ELF-1 (cell line): ENCODE data around the gene IGF2.
"Not testable (repeated sequence)": the region's sequence is repeated elsewhere in the genome, so short reads cannot be mapped to it uniquely, and the experiment has no call there.

Experiments used
- DNase-seq: peaks from one replicate; pipeline ENCODE4 v3.0.0-alpha.2; 2016; ENCODE audit warnings: low read depth, low spot score

Gene IGF2, protein sequence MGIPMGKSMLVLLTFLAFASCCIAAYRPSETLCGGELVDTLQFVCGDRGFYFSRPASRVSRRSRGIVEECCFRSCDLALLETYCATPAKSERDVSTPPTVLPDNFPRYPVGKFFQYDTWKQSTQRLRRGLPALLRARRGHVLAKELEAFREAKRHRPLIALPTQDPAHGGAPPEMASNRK

DNA sequence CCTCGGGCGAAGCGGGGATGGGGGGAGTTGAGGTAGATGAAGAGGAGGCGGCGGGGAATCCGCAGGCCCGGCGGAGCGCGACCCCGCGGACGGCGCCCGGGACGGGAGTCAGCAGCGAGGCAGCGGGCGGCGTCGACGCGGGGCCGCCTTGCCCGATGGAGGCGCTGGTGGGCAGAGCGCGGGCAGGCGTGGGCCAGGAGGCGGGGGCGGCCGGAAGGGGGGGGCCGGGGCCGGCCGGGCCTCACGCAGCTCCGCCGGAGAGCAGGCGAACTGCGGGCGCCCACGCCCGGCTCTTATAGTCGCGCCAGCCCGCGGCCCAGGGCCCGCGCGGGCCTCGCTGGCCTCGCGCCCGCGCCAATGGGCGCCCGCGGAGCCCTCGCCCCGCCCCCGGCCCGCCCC lies at the start of gene IGF2:
IGF2 (minus strand) TSS at position 267 of the 399 bp plus-strand sequence. CDS start 3,866 bp downstream, outside the sequence.
- no peak for DNase-seq

DNA sequence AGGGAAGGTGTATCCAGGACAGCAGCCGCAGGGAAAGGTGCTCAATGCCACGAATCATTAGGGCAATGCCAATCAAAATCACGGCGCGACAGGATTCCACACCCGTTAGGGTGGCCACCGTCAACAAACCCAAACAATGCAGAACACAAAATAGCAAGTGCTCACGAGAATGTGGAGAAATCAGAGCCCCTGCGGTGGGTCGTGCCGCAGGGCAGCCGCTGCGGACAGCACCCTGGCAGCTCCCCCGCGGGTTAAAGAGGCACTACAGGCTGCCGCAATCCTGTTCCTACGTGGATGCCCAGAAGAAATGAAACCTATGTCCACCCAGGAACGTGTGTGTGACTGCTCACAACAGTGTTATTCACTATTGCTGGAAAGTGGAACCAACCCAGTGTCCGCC lies 49.6 kb upstream of the IGF2 start:
- no peak for DNase-seq

DNA sequence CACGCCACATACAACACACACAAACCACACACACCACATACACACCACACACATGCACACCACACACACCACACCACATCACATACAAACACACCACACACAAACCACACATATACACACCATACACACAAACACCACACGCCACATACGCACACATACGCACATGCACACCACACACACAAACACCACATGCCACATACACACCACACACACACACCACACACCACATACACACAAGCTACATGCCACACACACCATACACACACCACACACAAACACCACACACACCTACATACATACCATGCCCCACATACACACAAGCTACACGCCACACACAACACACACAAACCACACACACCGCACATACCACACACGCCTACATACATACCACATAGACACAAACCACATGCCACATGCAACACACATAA lies 48.1 kb upstream of the IGF2 start:
- DNase-seq = no peak

DNA sequence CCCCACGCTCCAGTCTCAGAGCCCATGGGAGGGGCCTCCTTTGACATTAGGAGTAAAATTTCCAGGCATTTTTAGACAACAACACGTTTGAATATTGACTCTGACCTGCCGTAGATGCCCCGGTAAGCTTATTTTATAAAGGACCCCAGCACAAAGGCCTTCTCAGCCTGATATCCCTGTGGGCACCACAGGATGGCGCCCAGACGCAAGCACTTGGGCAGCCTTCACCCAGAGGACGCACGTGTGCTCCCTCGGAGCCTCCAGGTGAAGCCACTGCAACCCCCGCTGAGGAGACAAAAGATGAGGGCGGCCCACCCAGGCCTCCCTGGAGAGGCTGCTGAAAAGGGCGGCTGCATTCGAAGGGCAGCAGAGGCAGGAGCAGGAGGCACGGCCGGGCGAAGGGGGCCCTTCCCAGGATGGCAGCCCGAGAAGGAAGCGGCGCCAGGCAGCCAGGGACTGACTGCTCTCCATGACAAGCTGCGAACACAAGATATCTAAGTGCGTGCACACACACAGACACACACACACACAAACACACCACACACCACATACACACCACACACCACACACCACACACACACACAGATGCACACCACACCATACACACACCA lies 47.6 kb upstream of the IGF2 start:
- peak; percentile 66 for DNase-seq

DNA sequence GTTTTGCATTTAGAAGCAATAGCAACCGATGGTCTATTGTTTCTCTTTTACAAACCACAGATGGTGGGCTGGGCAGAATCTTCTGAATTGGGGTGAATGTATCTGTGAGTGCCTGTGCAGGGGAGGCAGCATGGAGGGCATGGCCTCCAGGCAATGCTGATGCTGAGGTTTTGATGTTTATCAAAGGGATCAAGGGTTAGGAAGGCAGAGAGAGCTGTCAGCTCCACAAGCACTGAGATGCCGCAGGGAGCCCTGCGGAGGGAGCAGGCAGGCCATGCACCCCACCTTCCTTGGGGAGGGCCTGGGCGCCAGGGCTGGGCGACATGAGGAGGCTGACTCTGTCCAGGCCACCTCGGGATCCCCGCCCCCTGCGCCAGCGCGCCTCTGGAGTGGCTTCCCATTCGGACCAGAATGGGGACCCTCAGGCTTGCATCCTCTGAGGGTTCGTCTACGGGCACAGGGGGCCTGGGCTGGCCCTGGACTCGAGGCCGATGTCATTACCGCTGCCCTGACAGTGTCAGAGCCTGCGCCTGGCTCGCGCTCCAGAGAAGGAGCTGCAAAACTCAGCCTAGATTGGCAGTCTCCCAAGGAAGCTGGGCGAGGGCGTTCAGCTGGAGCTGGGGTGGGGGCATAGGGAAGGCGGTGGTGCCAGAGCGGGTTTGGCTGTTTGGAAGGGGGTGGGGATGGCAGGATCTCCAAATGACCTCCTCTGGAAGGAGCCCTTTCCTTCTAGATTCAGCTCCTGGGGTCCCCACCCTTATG lies 46.3 kb upstream of the IGF2 start:
- DNase-seq = no peak

DNA sequence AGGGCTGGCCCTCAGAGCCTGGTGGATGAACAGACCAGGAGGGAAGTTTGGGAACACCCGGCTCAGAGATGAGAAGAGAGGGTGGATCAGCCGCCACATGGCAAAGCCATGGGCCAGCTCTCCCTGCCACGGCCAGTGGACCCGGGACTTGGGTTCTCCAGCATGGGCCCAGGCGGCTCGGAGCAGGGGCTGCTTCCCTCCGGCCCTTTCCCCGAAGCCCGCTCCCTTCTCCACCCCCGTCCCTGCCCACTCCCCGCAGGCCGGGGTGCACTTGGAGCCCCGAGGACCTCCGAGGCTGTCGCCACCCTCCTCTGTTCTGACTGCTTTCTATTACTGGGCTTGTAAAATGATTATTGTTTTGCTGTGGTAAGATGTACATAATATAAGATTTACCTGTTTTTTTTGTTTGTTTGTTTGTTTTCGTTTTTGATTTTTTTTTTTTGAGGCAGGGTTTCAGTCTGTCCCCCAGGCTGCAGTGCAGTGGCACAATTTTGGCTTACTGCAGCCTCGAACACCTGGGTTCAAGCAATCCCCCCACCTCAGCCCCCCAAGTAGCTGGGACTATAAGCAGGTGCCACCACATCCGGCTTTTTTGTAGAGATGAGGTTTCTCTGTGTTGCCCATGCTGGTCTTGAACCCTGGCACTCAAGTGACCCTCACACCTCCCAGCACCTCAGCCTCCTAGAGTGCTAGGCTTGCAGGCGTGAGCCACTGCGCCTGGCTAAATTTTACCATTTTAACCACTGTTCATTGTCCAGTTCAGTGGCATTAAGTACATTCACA lies 43.7 kb upstream of the IGF2 start:
- no peak for DNase-seq

DNA sequence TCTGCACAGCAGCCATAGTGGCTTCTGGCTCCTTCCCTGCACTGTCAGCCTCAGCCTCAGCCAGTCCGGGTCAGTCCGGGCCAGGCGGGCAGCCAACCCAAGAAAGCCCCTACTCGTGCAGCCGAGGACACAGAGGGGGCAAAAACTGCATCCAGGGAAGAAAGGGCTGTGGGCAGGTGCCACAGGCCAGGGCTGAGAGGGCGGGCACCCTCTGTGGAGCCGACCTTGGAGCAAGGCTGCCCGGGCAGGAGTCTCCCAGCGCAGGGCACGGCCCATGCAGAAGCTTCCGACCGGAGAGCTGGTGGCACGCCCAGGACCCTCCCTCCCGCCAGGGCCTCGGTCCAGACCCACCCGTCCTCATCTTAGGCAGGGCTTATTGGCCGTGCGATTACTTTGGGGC lies 42.9 kb upstream of the IGF2 start:
- DNase-seq = no peak

DNA sequence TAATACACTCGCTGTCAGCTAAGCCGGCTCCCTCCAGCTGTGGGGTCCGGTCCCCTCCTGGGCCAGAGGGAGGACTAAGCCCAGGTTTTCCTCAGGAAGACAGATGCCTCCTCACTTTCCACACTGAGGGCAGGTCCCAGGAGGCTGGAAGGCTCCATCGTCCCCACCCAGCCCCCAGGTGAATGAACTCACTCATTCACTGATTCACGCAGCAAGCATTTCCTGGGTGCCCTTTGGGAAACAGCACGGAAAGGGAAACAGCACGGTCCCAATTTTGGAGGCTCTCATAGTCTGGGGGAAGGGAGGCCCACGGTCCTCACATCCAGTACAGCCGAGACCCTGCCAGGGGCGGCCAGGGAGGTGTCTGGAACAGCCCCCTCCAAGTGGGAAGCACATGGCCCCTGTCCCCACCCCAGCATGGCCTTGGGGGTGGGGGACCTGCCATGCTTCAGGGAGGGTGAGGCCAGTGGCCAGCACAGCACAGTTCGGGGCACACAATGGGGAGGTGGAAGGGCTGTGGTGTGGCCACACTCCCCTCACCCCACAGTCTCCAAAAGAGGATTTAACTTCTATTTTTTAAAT lies 41.7 kb upstream of the IGF2 start:
- no peak for DNase-seq

DNA sequence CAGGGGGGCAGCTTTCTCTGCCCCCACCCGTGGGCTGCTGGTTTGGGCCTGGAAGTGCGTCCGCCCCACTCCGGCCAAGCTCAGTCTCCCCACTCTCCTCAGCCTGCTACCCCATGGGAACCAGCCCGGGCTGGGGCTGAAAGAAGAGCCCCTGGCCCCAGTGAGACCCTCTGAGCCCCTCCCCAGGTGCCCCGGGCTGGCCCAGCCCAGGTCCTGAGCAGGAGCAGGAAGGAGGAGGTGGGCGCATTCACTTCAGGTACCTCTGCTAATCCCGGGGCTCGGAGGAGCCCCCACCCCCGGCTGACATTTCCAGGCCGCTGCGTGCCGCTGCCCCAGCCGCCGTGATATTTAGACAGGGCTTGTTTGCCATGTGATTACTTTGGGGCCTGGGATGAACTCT lies 41.2 kb upstream of the IGF2 start:
- DNase-seq = no peak

DNA sequence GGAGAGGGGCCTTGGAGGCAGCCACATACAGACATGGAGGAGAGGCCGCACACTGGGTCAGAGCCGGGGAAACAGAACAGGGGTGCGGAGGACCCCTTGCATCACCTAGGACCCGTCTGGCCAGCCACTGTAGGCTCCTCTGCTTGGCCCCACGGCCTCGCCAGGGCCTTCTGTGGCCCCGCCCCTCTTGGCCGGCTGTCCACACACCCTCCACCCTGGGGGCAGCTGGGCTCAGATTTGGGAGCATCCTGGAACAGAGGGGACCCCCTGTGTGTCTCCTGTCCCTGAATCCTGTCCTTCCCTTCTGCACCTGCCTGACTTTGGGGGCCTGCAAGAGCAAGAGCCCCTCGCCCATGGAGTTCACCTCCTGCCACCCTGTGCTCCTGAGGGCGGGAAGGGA lies 40.3 kb upstream of the IGF2 start:
- no peak for DNase-seq

DNA sequence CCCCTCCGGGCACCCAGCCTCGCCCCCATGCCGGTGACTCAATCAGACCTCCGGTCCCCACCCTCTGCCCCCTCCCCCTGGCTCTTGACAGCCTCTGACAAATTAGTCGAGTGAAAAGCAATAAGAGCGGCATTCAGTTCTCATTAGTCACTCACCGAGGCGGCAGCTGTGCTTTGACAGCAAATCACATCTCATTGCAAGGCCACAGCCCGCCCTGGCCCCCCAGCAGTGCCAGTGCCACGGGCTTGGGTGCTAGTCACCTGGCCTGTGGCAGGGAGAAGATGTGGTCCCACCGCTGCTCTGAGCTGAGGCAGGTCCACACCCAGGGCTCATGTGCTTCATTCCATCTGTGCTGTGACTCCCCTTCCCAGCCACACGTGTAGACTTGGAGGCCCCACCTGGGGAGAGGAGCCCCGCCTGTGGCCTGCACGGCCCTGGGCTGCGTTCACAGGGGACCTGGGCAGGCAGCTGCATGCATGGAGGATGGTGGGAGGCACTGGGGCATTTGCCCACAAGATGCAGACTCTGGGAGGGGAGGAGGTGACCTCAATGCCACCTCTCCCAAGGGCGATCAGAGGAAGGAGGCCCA lies 39.8 kb upstream of the IGF2 start:
- DNase-seq = peak; percentile 70

DNA sequence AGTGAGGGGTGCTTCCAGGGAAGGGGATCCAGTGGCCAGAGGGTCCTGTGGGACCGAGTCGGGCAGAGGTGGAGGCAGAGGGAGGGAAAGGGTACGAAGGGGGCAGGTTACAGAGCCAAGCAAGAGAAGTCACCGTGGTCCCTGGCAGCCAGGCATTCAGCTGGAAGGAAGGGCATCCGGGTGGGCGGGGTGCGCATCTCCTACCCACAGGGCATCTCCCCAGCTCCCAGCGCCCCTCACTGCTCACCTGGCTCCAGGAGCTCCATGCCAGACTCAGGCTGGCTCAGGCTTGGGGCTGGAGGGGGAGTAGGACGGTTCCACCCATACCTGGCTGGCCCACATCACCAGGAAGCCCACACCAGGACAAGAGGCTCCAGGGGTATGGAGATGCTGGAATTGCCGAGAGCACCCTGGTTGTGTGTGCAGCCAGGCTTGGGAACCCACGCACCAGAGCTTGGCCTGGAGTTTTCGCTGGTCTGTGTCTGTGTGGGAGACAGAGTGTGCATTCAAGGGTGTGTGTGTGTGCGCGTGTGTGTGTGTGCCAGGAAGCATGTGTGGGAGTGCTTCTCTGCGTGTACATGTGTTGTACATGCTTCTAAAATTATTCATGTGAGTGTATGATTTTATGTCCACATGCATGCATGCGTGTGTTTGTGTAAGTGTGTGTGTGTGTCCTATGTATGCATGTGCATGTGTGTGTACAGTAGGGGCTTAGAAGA lies 39.0 kb upstream of the IGF2 start:
- DNase-seq = not testable (repeated sequence)

DNA sequence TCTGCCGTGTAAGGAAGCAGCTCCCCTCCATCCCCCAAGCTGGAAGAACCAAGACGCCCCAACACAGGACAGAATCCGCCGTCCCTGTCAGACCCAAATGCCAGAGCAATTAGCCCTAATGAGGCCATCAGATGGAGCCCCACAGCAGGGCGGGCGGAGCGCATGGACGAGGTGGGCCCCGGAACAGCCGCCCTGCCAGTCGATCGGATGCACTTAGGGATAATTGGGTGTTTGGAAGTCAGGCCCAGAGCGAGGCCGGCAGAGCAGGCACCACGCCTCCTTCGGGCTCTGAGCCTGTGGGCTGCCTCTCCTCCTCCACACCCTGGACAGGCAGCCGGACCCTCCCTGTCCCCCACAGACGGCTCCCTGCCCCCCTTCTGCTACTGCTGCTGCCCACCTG lies 37.9 kb upstream of the IGF2 start:
- no peak for DNase-seq

DNA sequence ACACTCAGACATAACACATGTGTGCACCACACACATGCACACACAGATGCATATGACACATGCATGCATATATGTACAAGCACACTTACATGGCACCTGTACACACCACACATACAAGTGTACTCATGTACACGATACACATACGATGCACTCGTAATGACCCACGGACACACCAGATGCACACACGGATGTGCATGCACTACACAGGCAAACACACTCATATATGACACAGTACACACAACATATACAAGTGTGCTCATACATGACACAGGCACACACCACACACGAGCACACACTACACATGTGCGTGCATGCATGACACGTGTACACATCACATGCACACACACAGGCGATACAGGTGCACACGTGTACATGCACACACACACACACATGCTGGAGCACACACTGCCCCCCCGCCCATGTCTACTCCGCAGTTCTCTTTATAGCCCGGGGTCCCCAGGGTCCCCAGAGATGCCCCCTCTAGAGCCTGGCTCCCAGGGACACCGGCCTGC lies 37.3 kb upstream of the IGF2 start:
- no peak for DNase-seq

DNA sequence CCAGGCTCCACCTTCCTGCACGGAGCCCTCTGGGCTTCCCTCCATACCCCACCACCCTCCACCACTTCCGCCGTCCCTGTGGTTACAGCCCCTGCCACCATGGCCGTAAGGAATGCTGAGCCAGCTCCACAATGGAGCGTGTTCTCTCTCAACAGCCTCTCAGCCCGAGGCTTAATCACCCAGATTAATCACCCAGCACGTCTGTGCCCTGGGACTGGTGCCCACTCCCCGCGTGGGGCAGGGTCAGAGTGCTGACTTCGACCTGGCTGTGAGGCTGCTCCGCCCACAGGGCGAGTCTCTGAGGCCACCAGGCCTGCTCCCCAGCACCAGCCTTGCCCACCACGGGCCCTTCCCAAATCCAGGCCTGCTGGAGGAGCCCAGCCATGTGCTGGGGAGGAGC lies 36.5 kb upstream of the IGF2 start:
- DNase-seq = no peak

DNA sequence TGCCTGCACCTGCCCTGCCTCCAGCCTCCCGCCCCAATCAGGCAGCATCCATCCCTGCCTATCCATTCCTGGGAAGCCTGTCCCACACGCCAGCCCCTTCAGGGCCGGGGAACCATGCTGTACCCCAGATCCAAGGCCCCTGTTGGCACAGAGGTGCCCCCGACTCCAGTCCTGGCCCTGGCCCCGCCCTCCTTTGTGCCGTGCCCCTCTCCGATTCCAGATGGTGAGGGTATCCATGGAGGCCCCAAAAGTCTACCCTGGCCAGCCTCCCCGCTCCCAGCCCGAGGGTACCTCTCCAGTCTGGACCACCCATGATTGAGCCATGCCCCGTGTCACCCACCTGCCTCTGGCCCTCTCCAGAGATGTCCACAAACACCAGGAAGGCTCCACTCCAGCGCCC lies 35.2 kb upstream of the IGF2 start:
- DNase-seq = no peak

DNA sequence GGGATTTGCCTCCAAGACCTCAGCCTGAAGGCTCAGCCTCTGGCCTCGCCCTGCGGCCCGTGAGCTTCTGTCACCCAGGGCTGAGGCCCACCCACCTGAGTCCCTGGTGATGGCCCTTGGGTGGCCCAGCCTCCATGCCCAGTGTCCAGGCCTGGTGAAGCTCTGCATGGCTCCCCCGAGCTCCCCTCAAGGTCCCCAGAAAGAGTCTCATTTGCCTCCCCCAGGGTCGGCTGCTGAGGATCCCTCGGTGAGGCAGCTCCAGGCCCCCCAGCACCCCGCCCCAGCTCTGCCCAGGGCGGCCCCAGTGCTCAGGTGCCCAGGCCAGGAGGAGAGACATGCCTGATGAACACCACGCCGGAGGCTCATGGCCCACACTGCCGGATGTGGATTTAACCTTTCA lies 34.6 kb upstream of the IGF2 start:
- DNase-seq = no peak

DNA sequence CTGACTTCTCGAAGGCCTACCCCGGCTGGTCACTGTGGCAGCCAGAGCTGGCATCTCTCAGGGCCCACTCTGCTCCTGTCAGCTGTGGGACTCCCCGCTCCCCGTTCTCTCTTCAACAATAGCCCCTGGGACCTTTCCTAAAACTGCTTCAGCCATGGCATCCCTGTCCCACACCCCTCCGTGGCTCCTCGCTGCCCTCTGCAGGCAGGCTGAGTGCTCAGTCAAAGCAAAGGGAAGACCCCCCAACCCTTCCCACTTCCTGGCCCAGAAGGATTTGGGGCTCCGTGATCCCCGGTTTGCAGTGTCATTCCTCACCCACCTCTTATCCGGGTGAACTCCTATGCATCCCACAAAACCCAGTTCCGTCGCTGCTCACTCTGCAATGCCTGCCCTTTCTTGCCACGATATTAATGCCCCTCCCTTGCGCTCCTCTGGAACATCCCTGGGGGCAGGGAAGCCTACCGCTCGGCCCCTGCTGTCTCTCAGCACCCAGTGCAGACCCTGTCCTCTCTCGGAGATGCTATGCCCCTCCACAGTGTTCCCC lies 34.0 kb upstream of the IGF2 start:
- no peak for DNase-seq

DNA sequence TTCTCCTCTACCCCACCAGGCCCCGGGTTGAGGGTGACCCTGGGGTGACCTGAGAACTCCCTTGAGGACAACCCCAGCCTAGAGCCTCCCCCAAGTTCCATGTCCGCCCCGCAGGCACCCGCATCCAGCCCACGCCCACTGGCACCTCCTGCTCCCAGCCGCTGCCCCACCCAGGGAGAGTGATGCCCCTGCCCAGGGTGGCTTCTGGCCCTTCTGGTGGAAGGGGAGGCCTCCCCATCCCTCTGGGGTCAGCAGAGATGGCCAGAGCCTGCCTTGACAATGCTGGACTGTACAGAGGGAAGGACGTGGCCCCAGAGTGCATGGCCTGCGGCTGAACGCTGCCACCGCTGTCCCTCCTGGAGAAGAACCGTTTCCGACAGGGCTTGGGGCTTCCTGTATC lies 33.5 kb upstream of the IGF2 start:
- DNase-seq = no peak

DNA sequence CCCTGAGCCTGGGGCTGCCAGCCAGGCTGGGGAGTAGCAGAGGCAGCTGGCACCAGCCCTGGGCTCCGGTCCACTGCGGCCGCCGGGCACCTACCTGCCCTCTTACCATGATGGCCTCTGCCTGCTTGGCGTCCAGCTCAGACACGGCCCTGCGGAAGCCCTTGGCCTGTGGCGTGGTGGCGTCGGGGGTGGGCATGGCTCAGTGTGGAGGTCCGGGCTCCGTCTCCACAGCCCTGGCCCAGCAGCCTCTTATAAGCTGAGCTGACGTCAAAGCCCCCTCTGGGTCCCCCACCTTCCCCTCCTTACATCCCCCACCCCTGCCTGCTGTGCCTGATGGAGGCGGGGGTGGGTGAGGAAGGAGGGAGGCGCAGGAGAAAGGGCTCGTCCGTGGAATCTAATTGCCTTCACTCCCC lies 32.4 kb upstream of the IGF2 start, which contains the start of gene TH:
TH (minus strand) TSS at position 225 of the 413 bp plus-strand sequence; CDS start at position 196, 29 bp downstream.
- DNase-seq = no peak
